PC-9 (cell line): Measurements from ENCODE around the gene KEL. TPM values are rescaled to one million over a fixed set of nuclear protein-coding genes. Genes with fewer than 3 reads are reported as not detected.

Experiments used
- BruUV-seq: library from RNA; stranded (reverse); fragments of 400-500 nt; replicated peaks from 2 replicates; lab custom pipeline; 2021; lab: Mats Ljungman, UMichigan
- CTCF ChIA-PET: fragments of 300-600 bp; sonication (Branson Sonifier 250); formaldehyde crosslinking; loops from one replicate; lab custom pipeline; 2022; ENCODE audit warnings: antibody characterized with exemption; lab: Charles Lee
- POLR2A ChIA-PET: fragments of 300-600 bp; sonication (Branson Sonifier 250); formaldehyde crosslinking; loops from one replicate; lab custom pipeline; 2022; ENCODE audit warnings: antibody characterized with exemption; ENCODE audit not compliant: unreplicated experiment; lab: Charles Lee
- DNase-seq, 2 experiments: peaks; one replicate each; pipeline versions ENCODE4 v3.0.0 to v3.0.0-alpha.2; 2015 to 2022; ENCODE audit warnings: mixed read lengths in 1 of 2
- H2AFZ ChIP-seq: fragments of 200-600 bp; sonication (generic); 2 replicates; pipeline ENCODE4 v1.8.1; 2017; ENCODE audit warnings: antibody characterized with exemption
- H3F3A ChIP-seq: fragments of 200-600 bp; sonication (generic); 2 replicates; pipeline ENCODE4 v1.8.1; 2017; ENCODE audit warnings: antibody characterized with exemption, mild to moderate bottlenecking, low read depth; ENCODE audit not compliant: insufficient read depth
- H3K27ac ChIP-seq: fragments of 200-600 bp; sonication (generic); 2 replicates; pipeline ENCODE4 v1.6.1; 2016; ENCODE audit warnings: mixed run types
- H3K27me3 ChIP-seq: fragments of 200-600 bp; sonication (generic); 2 replicates; pipeline ENCODE4 v1.6.1; 2016; ENCODE audit warnings: low read depth, mixed run types; ENCODE audit not compliant: insufficient read depth
- H3K36me3 ChIP-seq: fragments of 200-600 bp; sonication (generic); 2 replicates; pipeline ENCODE4 v1.6.1; 2016; ENCODE audit warnings: low read depth, mixed run types
- H3K4me1 ChIP-seq: fragments of 200-600 bp; sonication (generic); replicated peaks from 2 replicates; pipeline ENCODE4 v1.6.1; 2016; ENCODE audit warnings: mixed run types; ENCODE audit not compliant: insufficient read depth
- H3K4me2 ChIP-seq: fragments of 200-600 bp; sonication (generic); 2 replicates; pipeline ENCODE4 v1.6.1; 2017; ENCODE audit warnings: mixed run types
- H3K4me3 ChIP-seq: fragments of 200-600 bp; sonication (generic); 2 replicates; pipeline ENCODE4 v1.6.1; 2016; ENCODE audit warnings: mixed run types
- H3K79me2 ChIP-seq: fragments of 200-600 bp; sonication (generic); 2 replicates; pipeline ENCODE4 v1.6.1; 2017; ENCODE audit warnings: low read depth, mixed run types
- H3K9me2 ChIP-seq: fragments of 200-600 bp; sonication (generic); 2 replicates; pipeline ENCODE4 v1.8.1; 2017; ENCODE audit warnings: mild to moderate bottlenecking; ENCODE audit not compliant: insufficient read depth
- H3K9me3 ChIP-seq: fragments of 200-600 bp; sonication (generic); 2 replicates; pipeline ENCODE4 v1.8.1; 2016; ENCODE audit warnings: low read depth; ENCODE audit not compliant: insufficient read depth
- H4K20me1 ChIP-seq: fragments of 200-600 bp; sonication (generic); 2 replicates; pipeline ENCODE4 v1.8.1; 2017; ENCODE audit not compliant: insufficient read depth
- EZH2 ChIP-seq: fragments of 200-600 bp; sonication (generic); IDR thresholded peaks from 2 replicates; pipeline ENCODE4 v1.8.0; 2017; ENCODE audit warnings: antibody characterized with exemption, low read depth
- intact Hi-C: fragments of 100-400 bp; cut with micrococcal nuclease; formaldehyde crosslinking; loops from one replicate; pipeline ENCODE4 v1.10.0; 2022; ENCODE audit not compliant: unreplicated experiment
- total RNA-seq: library from RNA; stranded (reverse); gene quantifications from 2 replicates; pipeline ENCODE4 v1.2.3, GENCODE V29; 2021
- TF ChIP-seq, protein P1 (sequence below): fragments of 200-600 bp; sonication (generic); conservative IDR thresholded peaks from 2 replicates; pipeline ENCODE4 v1.6.1; 2017; ENCODE audit warnings: mixed run types, antibody characterized with exemption, mild to moderate bottlenecking, moderate library complexity

The KEL gene
- total RNA-seq, 1 experiment from 2014 or later = 0.46 TPM

DNA sequence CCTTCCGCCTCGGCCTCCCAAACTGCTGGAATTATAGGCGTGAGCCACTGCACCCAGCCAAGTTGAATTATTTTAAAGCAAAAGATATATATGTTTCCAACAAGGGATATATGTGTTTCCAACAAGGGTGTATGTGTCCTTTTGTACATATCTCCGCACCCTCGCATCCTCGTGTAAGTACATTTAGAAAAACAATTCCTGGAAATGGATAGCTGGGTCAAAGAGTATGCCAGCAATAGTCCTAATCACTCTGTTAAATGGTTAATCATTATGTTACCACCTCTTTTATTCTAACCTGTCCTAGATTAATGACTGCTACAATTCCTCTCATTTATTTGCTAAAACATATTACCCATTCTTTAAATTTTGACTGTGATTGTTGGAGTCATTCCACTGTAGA, 36.8 kb upstream of the KEL start:
- intact Hi-C loops = loop anchor here (5.0 kb wide), 1 partner anchor 87 kb away; no protein-coding TSS in a partner anchor
- POLR2A ChIA-PET = interaction anchor here (0.6 kb wide), 1 partner anchor 130 kb away, joined by 6 read pairs; no protein-coding TSS in a partner anchor
- CTCF ChIA-PET = interaction anchor here (0.6 kb wide), 1 partner anchor 625 kb away, joined by 6 read pairs; no protein-coding TSS in a partner anchor

DNA sequence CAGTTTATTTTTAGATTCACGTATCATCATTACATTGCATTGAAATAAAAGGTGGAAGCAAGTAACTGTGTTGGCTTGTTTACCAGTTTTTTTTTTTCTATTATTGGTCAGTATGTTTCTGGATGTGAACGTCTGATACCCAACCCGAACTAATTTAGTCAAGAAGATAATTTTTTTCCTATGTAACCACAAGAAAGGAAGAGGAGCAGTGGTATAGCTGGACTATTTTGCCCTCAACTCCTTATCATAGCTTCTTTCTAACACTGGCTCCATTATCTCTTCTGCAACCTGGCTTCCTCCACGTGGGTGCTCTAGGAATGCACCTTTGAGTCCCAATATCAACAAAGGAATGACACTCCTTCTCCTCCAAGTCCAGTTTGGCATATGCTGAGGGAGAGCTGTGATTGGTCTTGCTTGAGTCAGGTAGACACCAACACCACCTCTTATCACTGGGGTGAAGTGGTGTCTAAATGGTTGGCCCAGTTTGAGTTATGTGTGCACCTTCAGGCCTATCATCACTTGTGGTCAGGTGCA, 35.4 kb upstream of the KEL start:
- H3K27ac ChIP-seq = no peak overlapping the region
- H3K79me2 ChIP-seq = no peaks in the 10 kb centered on the region
- TF ChIP-seq EZH2 = no peak
- TF ChIP-seq, protein P1, sequence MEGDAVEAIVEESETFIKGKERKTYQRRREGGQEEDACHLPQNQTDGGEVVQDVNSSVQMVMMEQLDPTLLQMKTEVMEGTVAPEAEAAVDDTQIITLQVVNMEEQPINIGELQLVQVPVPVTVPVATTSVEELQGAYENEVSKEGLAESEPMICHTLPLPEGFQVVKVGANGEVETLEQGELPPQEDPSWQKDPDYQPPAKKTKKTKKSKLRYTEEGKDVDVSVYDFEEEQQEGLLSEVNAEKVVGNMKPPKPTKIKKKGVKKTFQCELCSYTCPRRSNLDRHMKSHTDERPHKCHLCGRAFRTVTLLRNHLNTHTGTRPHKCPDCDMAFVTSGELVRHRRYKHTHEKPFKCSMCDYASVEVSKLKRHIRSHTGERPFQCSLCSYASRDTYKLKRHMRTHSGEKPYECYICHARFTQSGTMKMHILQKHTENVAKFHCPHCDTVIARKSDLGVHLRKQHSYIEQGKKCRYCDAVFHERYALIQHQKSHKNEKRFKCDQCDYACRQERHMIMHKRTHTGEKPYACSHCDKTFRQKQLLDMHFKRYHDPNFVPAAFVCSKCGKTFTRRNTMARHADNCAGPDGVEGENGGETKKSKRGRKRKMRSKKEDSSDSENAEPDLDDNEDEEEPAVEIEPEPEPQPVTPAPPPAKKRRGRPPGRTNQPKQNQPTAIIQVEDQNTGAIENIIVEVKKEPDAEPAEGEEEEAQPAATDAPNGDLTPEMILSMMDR = no peak
- no peaks in the 10 kb centered on the region for H3K36me3 ChIP-seq
- no peaks in the 10 kb centered on the region for H3K4me1 ChIP-seq
- intact Hi-C loops = loop anchor here (5.0 kb wide), 1 partner anchor 85 kb away; no protein-coding TSS in a partner anchor
- POLR2A ChIA-PET = interaction anchor here (0.7 to 1.3 kb wide), 2 partner anchors 87 to 93 kb away, joined by 4 to 10 read pairs; no protein-coding TSS in a partner anchor
- no peaks in the 10 kb centered on the region for H3F3A ChIP-seq
- H3K27me3 ChIP-seq = no peaks in the 10 kb centered on the region
- no peaks in the 10 kb centered on the region for H4K20me1 ChIP-seq
- no peaks in the 10 kb centered on the region for H3K9me3 ChIP-seq
- DNase-seq = no peak
- no peak overlapping the region for H2AFZ ChIP-seq
- no TSS peak for BruUV-seq
- H3K9me2 ChIP-seq = no peaks in the 10 kb centered on the region
- H3K4me2 ChIP-seq = no peak overlapping the region
- CTCF ChIA-PET = interaction anchor here (0.6 kb wide), 1 partner anchor 210 kb away, joined by 4 read pairs; no protein-coding TSS in a partner anchor
- no peak overlapping the region for H3K4me3 ChIP-seq

More for the DNA sequence above, 36.8 kb upstream of the KEL start:
- TF ChIP-seq EZH2 = no peak
- TF ChIP-seq, protein P1 = no peak
- H3K27ac ChIP-seq = no peak overlapping the region
- H3F3A ChIP-seq = no peaks in the 10 kb centered on the region
- BruUV-seq = no TSS peak
- no peaks in the 10 kb centered on the region for H4K20me1 ChIP-seq
- no peaks in the 10 kb centered on the region for H3K36me3 ChIP-seq
- H2AFZ ChIP-seq = no peak overlapping the region
- no peaks in the 10 kb centered on the region for H3K27me3 ChIP-seq
- no peaks in the 10 kb centered on the region for H3K9me3 ChIP-seq
- H3K4me3 ChIP-seq = no peak overlapping the region
- no peak for DNase-seq
- no peaks in the 10 kb centered on the region for H3K9me2 ChIP-seq
- no peak overlapping the region for H3K4me2 ChIP-seq
- H3K4me1 ChIP-seq = peaks cover 4% of the 10 kb centered on the region; the same call in 1 of the 2 replicates
- H3K79me2 ChIP-seq = no peaks in the 10 kb centered on the region

DNA sequence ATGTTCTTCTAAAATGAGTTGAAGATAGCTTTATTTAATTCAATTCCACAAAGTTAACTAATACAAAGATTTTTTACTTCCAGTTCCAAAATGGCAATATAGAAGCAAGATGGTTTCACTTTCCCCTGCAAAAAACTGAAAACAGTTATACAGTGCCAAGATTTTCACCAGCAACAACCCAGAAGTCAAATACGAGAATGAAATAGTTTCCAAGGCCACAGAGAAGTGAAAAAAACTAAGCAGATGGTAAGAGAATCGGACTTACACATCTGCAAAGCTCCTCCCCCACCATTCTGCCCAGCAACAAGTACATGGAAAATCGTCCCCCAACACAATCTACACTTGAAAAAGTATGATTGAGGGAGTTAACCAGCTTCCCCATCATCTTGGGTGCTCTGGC, 30.3 kb upstream of the KEL start:
- no peaks in the 10 kb centered on the region for H3K79me2 ChIP-seq
- ChIA-PET CTCF (no interaction called here), POLR2A (no interaction called here)
- H3K4me3 ChIP-seq = no peak overlapping the region
- H3K4me1 ChIP-seq = no peaks in the 10 kb centered on the region
- H3K4me2 ChIP-seq = peak overlapping the region; percentile 13; the same call in 1 of the 2 replicates
- H4K20me1 ChIP-seq = no peaks in the 10 kb centered on the region
- intact Hi-C loops = no loop called here
- no peak for DNase-seq
- no peak for TF ChIP-seq EZH2
- TF ChIP-seq, protein P1 = no peak
- no peaks in the 10 kb centered on the region for H3F3A ChIP-seq
- H3K9me2 ChIP-seq = peaks cover 4% of the 10 kb centered on the region; the same call in 1 of the 2 replicates
- BruUV-seq = no TSS peak
- H3K27ac ChIP-seq = no peak overlapping the region
- no peaks in the 10 kb centered on the region for H3K27me3 ChIP-seq
- H3K9me3 ChIP-seq = no peaks in the 10 kb centered on the region
- H3K36me3 ChIP-seq = no peaks in the 10 kb centered on the region
- H2AFZ ChIP-seq = no peak overlapping the region
